Gastrocnemius medialis (tissue), 4 donors: ENCODE measurements around the gene MORF4L2.

Source experiments
- CTCF ChIP-seq, 5 experiments: fragments of 450-650 bp in 3 of 5; fragments of 200-600 bp in 2 of 5; sonication (generic) in 2 of 5; IDR thresholded peaks in 4 of 5; conservative IDR thresholded peaks in 1 of 5; 1 replicate in 4 of 5; 2 replicates in 1 of 5; pipeline ENCODE4 v1.5.1; 2016 to 2019; ENCODE audit warnings: antibody characterized with exemption in 5 of 5, mild to moderate bottlenecking in 3 of 5, moderate library complexity in 3 of 5
- POLR2A ChIP-seq, 2 donors: fragments of 450-650 bp; IDR thresholded peaks; one replicate each; pipeline ENCODE4 v1.6.1; 2017; ENCODE audit warnings: antibody characterized with exemption in 2 of 2, mild to moderate bottlenecking in 2 of 2, moderate library complexity in 2 of 2

GRCh38 chrX:103704863-103705262 is 18.4 kb upstream of the MORF4L2 start:
- no peak for TF ChIP-seq CTCF (IDR thresholded peaks at IDR 0.05 in 4 of 5, conservative IDR thresholded peaks at IDR 0.05 in 1 of 5)
- no peak for TF ChIP-seq POLR2A (IDR thresholded peaks at IDR 0.05)
